A549 (cell line): Measurements from ENCODE around the gene PHYH. TPM values are rescaled to one million over a fixed set of nuclear protein-coding genes. Genes with fewer than 3 reads are reported as not detected.

Experiments used
- ATAC-seq, 2 experiments: fragments of 200-7000 bp in 1 of 2; fragments of >200 bp in 1 of 2; cut with Nextera tagmentation in 1 of 2; cut with Tn5 transposase in 1 of 2; 3 replicates each; pipeline versions ENCODE4 v1.8.0 to v1.9.1; 2018 to 2020; ENCODE audit warnings: mild to moderate bottlenecking in 1 of 2, moderate library complexity in 1 of 2
- CTCF ChIA-PET: fragments of 300-600 bp; sonication (Branson Sonifier 250); formaldehyde crosslinking; extraction: SDS; loops from one replicate; lab custom pipeline; 2021; ENCODE audit warnings: antibody characterized with exemption, inconsistent platforms; lab: Yijun Ruan, JAX
- POLR2A ChIA-PET: fragments of 350-600 bp; formaldehyde crosslinking; extraction: SDS; loops from one replicate; lab custom pipeline; 2021; ENCODE audit warnings: antibody characterized with exemption, inconsistent platforms; lab: Yijun Ruan, JAX
- DNase-seq, 2 experiments: peaks; one replicate each; pipeline versions ENCODE4 v3.0.0 to v3.0.0-alpha.2; 2011 to 2016; ENCODE audit warnings: low read depth in 1 of 2, low spot score in 1 of 2
- FAIRE-seq: peaks from 2 replicates; lab custom pipeline; 2011; peaks lifted over from hg19 to GRCh38; lab: Jason Lieb, UNC
- H3K27ac ChIP-seq, 2 experiments: fragments of >200 bp; sonication (Bioruptor Twin); formaldehyde crosslinking; 3 replicates each; pipeline ENCODE4 v1.5.1; 2016 to 2017
- H3K4me1 ChIP-seq: fragments of >200 bp; sonication (Bioruptor Twin); formaldehyde crosslinking; 3 replicates; pipeline ENCODE4 v1.6.1; 2016
- H3K4me2 ChIP-seq: fragments of >200 bp; sonication (Bioruptor Twin); formaldehyde crosslinking; 3 replicates; pipeline ENCODE4 v1.6.1; 2016
- H3K4me3 ChIP-seq: fragments of >200 bp; sonication (Bioruptor Twin); formaldehyde crosslinking; 3 replicates; pipeline ENCODE4 v1.5.1; 2016
- H3K9me3 ChIP-seq: fragments of >200 bp; sonication (Bioruptor Twin); formaldehyde crosslinking; 3 replicates; pipeline ENCODE4 v1.6.1; 2016
- BCL3 ChIP-seq: fragments of >200 bp; sonication (Bioruptor Twin); formaldehyde crosslinking; IDR thresholded peaks from 3 replicates; pipeline ENCODE4 v1.6.1; 2016
- CBX8 ChIP-seq: fragments of 200-600 bp; sonication (generic); IDR thresholded peaks from 2 replicates; pipeline ENCODE4 v1.6.1; 2016
- CEBPB ChIP-seq, 2 experiments: fragments of >200 bp in 1 of 2; sonication (Bioruptor Twin) in 1 of 2; formaldehyde crosslinking in 1 of 2; IDR thresholded peaks; 2 replicates each; pipeline ENCODE4 v1.6.1; 2012 to 2016
- E2F6 ChIP-seq: IDR thresholded peaks from 2 replicates; pipeline ENCODE4 v1.6.1; 2012; ENCODE audit warnings: low read depth, borderline replicate concordance
- EHF ChIP-seq: fragments of 250-450 bp; sonication (Bioruptor Pico); IDR thresholded peaks from 2 replicates; pipeline ENCODE4 v1.5.0; 2020; ENCODE audit warnings: mild to moderate bottlenecking
- EP300 ChIP-seq, 2 experiments: fragments of >200 bp; sonication (Bioruptor Twin); formaldehyde crosslinking; IDR thresholded peaks; 2 replicates in 1 of 2; 3 replicates in 1 of 2; pipeline ENCODE4 v1.6.1; 2016 to 2017
- ESRRA ChIP-seq: fragments of 150-350 bp; IDR thresholded peaks from 2 replicates; pipeline ENCODE4 v1.6.1; 2014; ENCODE audit warnings: mild to moderate bottlenecking, low read length, borderline replicate concordance
- FOSB ChIP-seq: fragments of 250-450 bp; sonication (Bioruptor Pico); IDR thresholded peaks from 2 replicates; pipeline ENCODE4 v1.5.0; 2020; ENCODE audit warnings: mild to moderate bottlenecking, moderate library complexity
- FOSL2 ChIP-seq, 2 experiments: fragments of 450-650 bp in 1 of 2; fragments of >200 bp in 1 of 2; sonication (Bioruptor Twin) in 1 of 2; formaldehyde crosslinking; IDR thresholded peaks; 2 replicates each; pipeline versions ENCODE4 v1.5.0 to v1.6.1; 2016 to 2020; ENCODE audit warnings: mild to moderate bottlenecking in 1 of 2, moderate library complexity in 1 of 2
- FOXS1 ChIP-seq: fragments of 250-450 bp; sonication (Bioruptor Pico); IDR thresholded peaks from 2 replicates; pipeline ENCODE4 v1.5.0; 2020; ENCODE audit warnings: mild to moderate bottlenecking, moderate library complexity
- GATA3 ChIP-seq: IDR thresholded peaks from 2 replicates; pipeline ENCODE4 v1.6.1; 2012; ENCODE audit warnings: borderline replicate concordance
- HEYL ChIP-seq: fragments of 250-450 bp; sonication (Bioruptor Pico); IDR thresholded peaks from 2 replicates; pipeline ENCODE4 v1.8.0; 2021; ENCODE audit warnings: mild to moderate bottlenecking, moderate library complexity
- HOXA7 ChIP-seq: fragments of 250-450 bp; sonication (Bioruptor Pico); IDR thresholded peaks from 2 replicates; pipeline ENCODE4 v1.5.0; 2020; ENCODE audit warnings: mild to moderate bottlenecking, moderate library complexity
- KDM1A ChIP-seq: fragments of 200-600 bp; sonication (generic); IDR thresholded peaks from 2 replicates; pipeline ENCODE4 v1.6.1; 2016; ENCODE audit warnings: low read depth, mild to moderate bottlenecking
- MAFK ChIP-seq: fragments of 450-650 bp; IDR thresholded peaks from 2 replicates; pipeline ENCODE4 v1.6.1; 2014; ENCODE audit not compliant: partially characterized antibody
- MAZ ChIP-seq: fragments of 150-350 bp; IDR thresholded peaks from 2 replicates; pipeline ENCODE4 v1.6.1; 2014; ENCODE audit warnings: antibody characterized with exemption, low read depth, low read length, borderline replicate concordance
- POLR2AphosphoS2 ChIP-seq: conservative IDR thresholded peaks from 2 replicates; pipeline ENCODE4 v1.6.1; 2012; ENCODE audit warnings: low read length, improper control_type of control experiment, inconsistent platforms
- RAD21 ChIP-seq, 2 experiments: fragments of >200 bp in 1 of 2; sonication (Bioruptor Twin) in 1 of 2; formaldehyde crosslinking in 1 of 2; IDR thresholded peaks in 1 of 2; conservative IDR thresholded peaks in 1 of 2; 2 replicates in 1 of 2; 3 replicates in 1 of 2; pipeline ENCODE4 v1.6.1; 2012 to 2018; ENCODE audit warnings: inconsistent platforms in 1 of 2
- RCOR1 ChIP-seq: fragments of 150-350 bp; IDR thresholded peaks from 2 replicates; pipeline ENCODE4 v1.6.1; 2014; ENCODE audit warnings: antibody characterized with exemption, low read length, low read depth
- REST ChIP-seq: fragments of 200-600 bp; sonication (generic); IDR thresholded peaks from 2 replicates; pipeline ENCODE4 v1.6.1; 2016; ENCODE audit warnings: antibody characterized with exemption, mild to moderate bottlenecking, moderate library complexity
- RNF2 ChIP-seq: fragments of 200-600 bp; sonication (generic); IDR thresholded peaks from 2 replicates; pipeline ENCODE4 v1.6.1; 2016; ENCODE audit warnings: low read depth, mild to moderate bottlenecking, antibody characterized with exemption, moderate library complexity, borderline replicate concordance
- SREBF2 ChIP-seq: fragments of 450-650 bp; IDR thresholded peaks from 2 replicates; pipeline ENCODE4 v1.6.1; 2014; ENCODE audit warnings: mild to moderate bottlenecking, moderate library complexity
- TP53 ChIP-seq: fragments of 250-450 bp; sonication (Bioruptor Pico); IDR thresholded peaks from 2 replicates; pipeline ENCODE4 v1.5.0; 2021; ENCODE audit warnings: mild to moderate bottlenecking, moderate library complexity
- ZC3H11A ChIP-seq: fragments of 450-650 bp; IDR thresholded peaks from 2 replicates; pipeline ENCODE4 v1.6.1; 2014; ENCODE audit warnings: antibody characterized with exemption, mild to moderate bottlenecking
- ZSCAN20 ChIP-seq: fragments of 250-450 bp; sonication (Bioruptor Pico); IDR thresholded peaks from 2 replicates; pipeline ENCODE4 v1.8.0; 2022; ENCODE audit warnings: mild to moderate bottlenecking, moderate library complexity
- WGBS: methylation state at CpG from one replicate; pipeline ENCODE4 v1.1.6; 2017; ENCODE audit errors: missing lambda C conversion rate; 5-methylcytosine and 5-hydroxymethylcytosine counted together
- polyA plus RNA-seq, 4 experiments: library from polyadenylated mRNA; depleted of rRNA in 3 of 4; stranded (reverse); fragments of >200 nt; fragmentation: RNase III in 1 of 4; extraction: RNeasy Plus Mini Kit Qiagen cat#74134 plus additional on column Dnase treatment in 1 of 4; gene quantifications; 2 replicates in 3 of 4; 3 replicates in 1 of 4; pipeline ENCODE4 v1.2.3, GENCODE V29; 2011 to 2017
- TF ChIP-seq, protein P1 (sequence below): fragments of 450-650 bp; IDR thresholded peaks from 2 replicates; pipeline ENCODE4 v1.6.1; 2014; ENCODE audit warnings: antibody characterized with exemption
- TF ChIP-seq, protein P2 (sequence below): IDR thresholded peaks from 2 replicates; pipeline ENCODE4 v1.6.1; 2012

The PHYH gene
- polyA plus RNA-seq, 2 of the 4 experiments (the other 2 are of a cell fraction) = 25.6 to 26.3 TPM

DNA sequence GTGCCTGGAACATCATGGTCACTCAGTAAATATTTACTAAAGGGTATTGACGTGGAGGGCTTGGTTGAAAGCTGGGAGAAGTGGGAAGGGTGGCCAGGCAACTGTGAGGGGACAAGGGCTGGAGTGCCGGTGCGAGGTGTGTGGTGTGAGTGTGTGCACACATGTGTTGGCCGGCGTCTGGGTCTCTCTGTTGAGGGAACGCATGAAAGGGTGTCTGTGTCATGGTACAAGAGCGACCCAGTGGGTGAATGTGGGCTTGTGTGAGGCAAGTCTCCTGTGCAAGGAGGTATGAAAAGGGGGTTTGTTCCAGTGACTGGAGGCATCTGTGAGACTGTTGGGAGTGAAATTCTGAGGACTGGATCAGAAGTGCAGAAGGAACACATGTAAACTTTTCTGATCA lies 36.3 kb downstream of the PHYH start (continued):
- TF ChIP-seq ZC3H11A (no peak), ESRRA (no peak), E2F6 (no peak), MAFK (no peak), CBX8 (no peak)

DNA sequence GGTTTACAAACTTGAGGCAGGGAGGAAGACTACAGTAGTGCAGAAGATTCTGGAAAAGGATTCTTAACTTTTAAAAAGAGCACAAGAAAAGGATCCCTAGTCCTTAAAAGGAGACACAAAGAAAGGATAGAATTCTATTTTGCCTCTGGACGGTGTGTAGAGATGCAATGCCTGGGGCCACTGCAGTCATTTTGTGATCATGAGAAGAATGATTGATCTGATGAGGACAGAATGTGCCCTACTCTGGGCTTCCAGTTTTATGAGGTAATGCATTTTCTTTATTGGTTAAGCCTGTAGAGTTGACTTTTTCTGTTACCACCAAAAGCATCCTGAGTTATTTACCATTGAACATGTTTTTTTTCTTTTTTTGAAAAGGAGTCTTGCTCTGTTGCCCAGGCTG lies 37.4 kb downstream of the PHYH start:
- no peak for ATAC-seq
- CTCF ChIA-PET = interaction anchor here (0.6 kb wide), 1 partner anchor 130 kb away, joined by 3 read pairs; no protein-coding TSS in a partner anchor
- Histone ChIP-seq H3K27ac (no peak overlapping the region), H3K4me1 (no peaks in the 10 kb centered on the region), H3K4me3 (no peak overlapping the region), H3K9me3 (no peaks in the 10 kb centered on the region), H3K4me2 (no peak overlapping the region)
- no peak for FAIRE-seq
- 60% methylated on average over 1 of the region's 1 CpG for WGBS
- no peak for DNase-seq
- POLR2A ChIA-PET = interaction anchor here (0.6 kb wide), 1 partner anchor 75 kb away, joined by 3 read pairs; no protein-coding TSS in a partner anchor
- TF ChIP-seq SREBF2 = no peak
- no peak for TF ChIP-seq EHF (CRISPR knock-in tag)
- no peak for TF ChIP-seq FOSL2 (IDR thresholded peaks at IDR 0.05)
- no peak for TF ChIP-seq FOSL2 (CRISPR knock-in tag; IDR thresholded peaks at IDR 0.05)
- no peak for TF ChIP-seq E2F6
- TF ChIP-seq HEYL (CRISPR knock-in tag) = no peak
- no peak for TF ChIP-seq HOXA7
- no peak for TF ChIP-seq RAD21 (conservative IDR thresholded peaks at IDR 0.05 in 1 of 2, IDR thresholded peaks at IDR 0.05 in 1 of 2)
- no peak for TF ChIP-seq BCL3
- TF ChIP-seq FOXS1 (CRISPR knock-in tag) = no peak
- TF ChIP-seq, protein P1, sequence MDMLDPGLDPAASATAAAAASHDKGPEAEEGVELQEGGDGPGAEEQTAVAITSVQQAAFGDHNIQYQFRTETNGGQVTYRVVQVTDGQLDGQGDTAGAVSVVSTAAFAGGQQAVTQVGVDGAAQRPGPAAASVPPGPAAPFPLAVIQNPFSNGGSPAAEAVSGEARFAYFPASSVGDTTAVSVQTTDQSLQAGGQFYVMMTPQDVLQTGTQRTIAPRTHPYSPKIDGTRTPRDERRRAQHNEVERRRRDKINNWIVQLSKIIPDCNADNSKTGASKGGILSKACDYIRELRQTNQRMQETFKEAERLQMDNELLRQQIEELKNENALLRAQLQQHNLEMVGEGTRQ = no peak
- TF ChIP-seq EP300 (IDR thresholded peaks at IDR 0.05) = no peak
- TF ChIP-seq ESRRA = no peak
- TF ChIP-seq TP53 (CRISPR knock-in tag) = no peak
- no peak for TF ChIP-seq MAZ
- TF ChIP-seq, protein P2, sequence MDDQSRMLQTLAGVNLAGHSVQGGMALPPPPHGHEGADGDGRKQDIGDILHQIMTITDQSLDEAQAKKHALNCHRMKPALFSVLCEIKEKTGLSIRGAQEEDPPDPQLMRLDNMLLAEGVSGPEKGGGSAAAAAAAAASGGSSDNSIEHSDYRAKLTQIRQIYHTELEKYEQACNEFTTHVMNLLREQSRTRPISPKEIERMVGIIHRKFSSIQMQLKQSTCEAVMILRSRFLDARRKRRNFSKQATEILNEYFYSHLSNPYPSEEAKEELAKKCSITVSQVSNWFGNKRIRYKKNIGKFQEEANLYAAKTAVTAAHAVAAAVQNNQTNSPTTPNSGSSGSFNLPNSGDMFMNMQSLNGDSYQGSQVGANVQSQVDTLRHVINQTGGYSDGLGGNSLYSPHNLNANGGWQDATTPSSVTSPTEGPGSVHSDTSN = no peak

DNA sequence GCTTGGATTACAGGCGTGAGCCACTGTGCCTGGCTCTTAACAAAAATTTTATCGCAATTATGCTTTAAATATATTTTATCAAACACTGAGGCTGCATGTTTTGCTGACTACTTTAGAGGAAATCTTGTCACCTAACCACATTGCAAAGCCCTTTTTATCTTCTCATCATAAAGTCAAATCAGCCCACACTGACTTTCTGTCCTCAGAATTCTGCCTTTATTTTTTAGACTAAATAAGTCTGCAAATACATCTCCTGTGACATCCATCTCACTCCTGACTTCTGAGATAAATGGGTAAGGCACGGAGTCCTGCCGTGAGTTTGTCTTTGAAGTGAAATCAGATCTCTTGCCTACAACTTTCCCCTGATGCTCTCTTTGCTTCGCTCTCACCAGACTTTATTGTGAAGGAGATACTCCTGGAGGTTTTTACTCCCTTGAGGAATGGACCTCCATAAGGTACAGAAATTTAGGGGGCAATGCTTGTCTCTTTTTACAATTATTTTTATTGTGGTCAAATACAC lies 42.2 kb downstream of the PHYH start:
- no peak overlapping the region for H3K27ac ChIP-seq
- CTCF ChIA-PET = no interaction called here
- 84% methylated on average over 5 of the region's 5 CpGs for WGBS
- no peaks in the 10 kb centered on the region for H3K4me1 ChIP-seq
- POLR2A ChIA-PET = no interaction called here
- no peak for FAIRE-seq
- no peak for ATAC-seq
- TF ChIP-seq GATA3 (no peak), MAZ (no peak), TP53 (CRISPR knock-in tag) (no peak), REST (no peak), CBX8 (no peak), RCOR1 (no peak), EHF (CRISPR knock-in tag) (no peak), KDM1A (no peak), FOSB (CRISPR knock-in tag) (no peak), RNF2 (no peak), POLR2AphosphoS2 (no peak), ZSCAN20 (CRISPR knock-in tag) (no peak), CEBPB (IDR thresholded peaks at IDR 0.05) (no peak), FOSL2 (IDR thresholded peaks at IDR 0.05) (no peak), FOSL2 (CRISPR knock-in tag; IDR thresholded peaks at IDR 0.05) (no peak)
- H3K4me3 ChIP-seq = no peak overlapping the region
- no peaks in the 10 kb centered on the region for H3K9me3 ChIP-seq
- H3K4me2 ChIP-seq = no peak overlapping the region
- DNase-seq = no peak
